HEK293 (cell line): ENCODE data around the gene CHST14.

Experiments used
- BCL11A ChIP-seq: fragments of 450-650 bp; formaldehyde crosslinking; IDR thresholded peaks from 2 replicates; pipeline ENCODE4 v1.5.1; 2016; ENCODE audit warnings: low read depth, missing biosample characterization, missing genetic modification characterization
- GLI2 ChIP-seq: fragments of 450-650 bp; formaldehyde crosslinking; IDR thresholded peaks from 2 replicates; pipeline ENCODE4; 2017; ENCODE audit warnings: missing biosample characterization, missing genetic modification characterization, low read depth, borderline replicate concordance
- GLIS2 ChIP-seq: fragments of 450-650 bp; formaldehyde crosslinking; IDR thresholded peaks from 2 replicates; pipeline ENCODE4 v1.5.1; 2016; ENCODE audit warnings: missing biosample characterization, missing genetic modification characterization
- KLF1 ChIP-seq: fragments of 450-650 bp; formaldehyde crosslinking; IDR thresholded peaks from 2 replicates; pipeline ENCODE4 v1.5.1; 2016; ENCODE audit warnings: missing biosample characterization, missing genetic modification characterization
- PRDM10 ChIP-seq: fragments of 450-650 bp; formaldehyde crosslinking; IDR thresholded peaks from 2 replicates; pipeline ENCODE4 v1.5.1; 2016; ENCODE audit warnings: missing biosample characterization, missing genetic modification characterization
- PRDM4 ChIP-seq: fragments of 450-650 bp; formaldehyde crosslinking; IDR thresholded peaks from 2 replicates; pipeline ENCODE4 v1.5.1; 2017; ENCODE audit warnings: missing biosample characterization, missing genetic modification characterization
- SP2 ChIP-seq: fragments of 450-650 bp; formaldehyde crosslinking; IDR thresholded peaks from 2 replicates; pipeline ENCODE4 v1.5.1; 2016; ENCODE audit warnings: missing biosample characterization, missing genetic modification characterization
- SP3 ChIP-seq: fragments of 450-650 bp; formaldehyde crosslinking; IDR thresholded peaks from 2 replicates; pipeline ENCODE4 v1.5.1; 2016; ENCODE audit warnings: missing biosample characterization, missing genetic modification characterization
- SP7 ChIP-seq: fragments of 450-650 bp; formaldehyde crosslinking; IDR thresholded peaks from 2 replicates; pipeline ENCODE4 v1.5.1; 2016; ENCODE audit warnings: missing biosample characterization, missing genetic modification characterization
- YY1 ChIP-seq: fragments of 450-650 bp; formaldehyde crosslinking; IDR thresholded peaks from 2 replicates; pipeline ENCODE4 v1.5.1; 2018; ENCODE audit warnings: missing biosample characterization, missing genetic modification characterization
- ZBTB20 ChIP-seq: fragments of 450-650 bp; formaldehyde crosslinking; IDR thresholded peaks from 2 replicates; pipeline ENCODE4 v1.5.1; 2016; ENCODE audit warnings: missing biosample characterization, missing genetic modification characterization
- ZBTB21 ChIP-seq: fragments of 450-650 bp; formaldehyde crosslinking; IDR thresholded peaks from 2 replicates; pipeline ENCODE4 v1.5.1; 2017; ENCODE audit warnings: missing biosample characterization, missing genetic modification characterization
- ZBTB26 ChIP-seq: fragments of 450-650 bp; formaldehyde crosslinking; optimal IDR thresholded peaks from 2 replicates; pipeline ENCODE3; 2016; ENCODE audit warnings: missing biosample characterization, mild to moderate bottlenecking, missing genetic modification characterization
- ZFHX2 ChIP-seq: fragments of 450-650 bp; formaldehyde crosslinking; conservative IDR thresholded peaks from 2 replicates; pipeline ENCODE4 v1.5.1; 2016; ENCODE audit warnings: missing biosample characterization, missing genetic modification characterization
- ZIC2 ChIP-seq: fragments of 450-650 bp; formaldehyde crosslinking; IDR thresholded peaks from 2 replicates; pipeline ENCODE4 v1.5.1; 2016; ENCODE audit warnings: missing biosample characterization, missing genetic modification characterization
- ZNF184 ChIP-seq: fragments of 450-650 bp; IDR thresholded peaks from 2 replicates; pipeline ENCODE4 v1.5.1; 2018; ENCODE audit warnings: missing biosample characterization, mild to moderate bottlenecking, missing genetic modification characterization
- ZNF23 ChIP-seq: fragments of 450-650 bp; formaldehyde crosslinking; IDR thresholded peaks from 2 replicates; pipeline ENCODE4 v1.5.1; 2016; ENCODE audit warnings: missing biosample characterization, missing genetic modification characterization, borderline replicate concordance
- ZNF335 ChIP-seq: fragments of 450-650 bp; formaldehyde crosslinking; conservative IDR thresholded peaks from 2 replicates; pipeline ENCODE4 v1.5.1; 2016; ENCODE audit warnings: missing biosample characterization, missing genetic modification characterization
- ZNF391 ChIP-seq: fragments of 450-650 bp; formaldehyde crosslinking; IDR thresholded peaks from 2 replicates; pipeline ENCODE4 v1.5.1; 2016; ENCODE audit warnings: low read depth, missing biosample characterization, missing genetic modification characterization, borderline replicate concordance
- ZNF394 ChIP-seq: fragments of 450-650 bp; formaldehyde crosslinking; IDR thresholded peaks from 2 replicates; pipeline ENCODE4 v1.5.1; 2016; ENCODE audit warnings: missing biosample characterization, missing genetic modification characterization, mild to moderate bottlenecking, moderate library complexity, borderline replicate concordance
- ZNF398 ChIP-seq: fragments of 450-650 bp; formaldehyde crosslinking; IDR thresholded peaks from 2 replicates; pipeline ENCODE4 v1.5.1; 2017; ENCODE audit warnings: missing biosample characterization, missing genetic modification characterization
- ZNF423 ChIP-seq: fragments of 450-650 bp; formaldehyde crosslinking; IDR thresholded peaks from 2 replicates; pipeline ENCODE4 v1.5.1; 2016; ENCODE audit warnings: missing biosample characterization, missing genetic modification characterization
- ZNF585B ChIP-seq: fragments of 450-650 bp; formaldehyde crosslinking; IDR thresholded peaks from 2 replicates; pipeline ENCODE4 v1.5.1; 2016; ENCODE audit warnings: missing biosample characterization, missing genetic modification characterization
- ZNF600 ChIP-seq: fragments of 450-650 bp; formaldehyde crosslinking; IDR thresholded peaks from 2 replicates; pipeline ENCODE4 v1.5.1; 2016; ENCODE audit warnings: missing biosample characterization, missing genetic modification characterization

Gene CHST14

GRCh38 chr15:40471105-40471807 is 472 bp downstream of the CHST14 start (continued):
- TF ChIP-seq ZIC2 (tag by site-specific recombination), result peak; percentile 91
- peak; percentile 79 for TF ChIP-seq GLIS2 (tag by site-specific recombination)
- TF ChIP-seq PRDM4 (tag by site-specific recombination), result 0 out of 2 replicates have a peak, but pooled peaks have one; percentile 12
- TF ChIP-seq ZBTB20 (tag by site-specific recombination), result peak; percentile 32; the same call in 1 of the 2 replicates
- TF ChIP-seq ZNF23 (tag by site-specific recombination), result no peak
- peak; percentile 24; the same call in 1 of the 2 replicates for TF ChIP-seq SP2 (tag by site-specific recombination)
- 0 out of 2 replicates have a peak, but pooled peaks have one; percentile 24 for TF ChIP-seq SP3 (tag by site-specific recombination)
- TF ChIP-seq ZNF585B, result no peak
- TF ChIP-seq BCL11A (tag by site-specific recombination), result peak; percentile 47; the same call in 1 of the 2 replicates
- peak; percentile 99 for TF ChIP-seq ZNF335 (tag by site-specific recombination)
- TF ChIP-seq ZBTB26 (tag by site-specific recombination), result peak; percentile 47
- TF ChIP-seq SP7 (tag by site-specific recombination), result 0 out of 2 replicates have a peak, but pooled peaks have one; percentile 22
- TF ChIP-seq ZNF600 (tag by site-specific recombination), result peak; percentile 61
- no peak for TF ChIP-seq ZNF394 (tag by site-specific recombination)
- TF ChIP-seq GLI2, result no peak
- peak; percentile 29 for TF ChIP-seq ZNF398 (tag by site-specific recombination)
- 0 out of 2 replicates have a peak, but pooled peaks have one; percentile 25 for TF ChIP-seq PRDM10 (tag by site-specific recombination)
- no peak for TF ChIP-seq ZNF391
- TF ChIP-seq ZNF184 (tag by site-specific recombination), result no peak
- TF ChIP-seq KLF1 (tag by site-specific recombination), result peak; percentile 55
- 0 out of 2 replicates have a peak, but pooled peaks have one; percentile 14 for TF ChIP-seq ZNF423 (tag by site-specific recombination)
- peak; percentile 46; the same call in 1 of the 2 replicates for TF ChIP-seq YY1
- TF ChIP-seq ZBTB21 (tag by site-specific recombination), result no peak
- no peak for TF ChIP-seq ZFHX2 (tag by site-specific recombination)
